H7 (cell line): ENCODE results near the gene GADD45B. TPM values are rescaled to one million over a fixed set of nuclear protein-coding genes. Genes with fewer than 3 reads are reported as not detected.
"Not testable (repeated sequence)": the region's sequence is repeated elsewhere in the genome, so short reads cannot be mapped to it uniquely, and the experiment has no call there.

Experiments
- DNase-seq: peaks from one replicate; pipeline ENCODE4 v3.0.0; 2012
- H3K27me3 ChIP-seq: 2 replicates; pipeline ENCODE4 v1.6.0; 2011; ENCODE audit warnings: mild to moderate bottlenecking, low read length; ENCODE audit not compliant: control insufficient read depth, insufficient read depth
- H3K36me3 ChIP-seq: replicated peaks from 2 replicates; pipeline ENCODE4 v1.5.1; 2011; ENCODE audit warnings: low read length; ENCODE audit not compliant: control insufficient read depth, insufficient read depth
- H3K4me3 ChIP-seq: 2 replicates; pipeline ENCODE4 v1.5.1; 2011; ENCODE audit warnings: low read depth, mild to moderate bottlenecking, control low read depth, low read length, moderate library complexity; ENCODE audit not compliant: insufficient read depth
- total RNA-seq: library from RNA; depleted of rRNA; stranded (reverse); fragments of >200 nt; shearing (Covaris generic); gene quantifications from 2 replicates; pipeline ENCODE4 v1.2.3, GENCODE V29; 2014

The GADD45B gene
- total RNA-seq, 1 experiment from 2014 or later: 29.4 TPM

GRCh38 chr19:2484178-2484937, 8.4 kb downstream of the GADD45B start:
- H3K27me3 ChIP-seq: peaks cover 10% of the 10 kb centered on the region
- H3K36me3 ChIP-seq: no peaks in the 10 kb centered on the region
- DNase-seq: peak; percentile 13

GRCh38 chr19:2485428-2485827, 9.5 kb downstream of the GADD45B start:
- DNase-seq: no peak

More at GRCh38 chr19:2484178-2484937, 8.4 kb downstream of the GADD45B start:
- H3K4me3 ChIP-seq: no peak overlapping the region

GRCh38 chr19:2487090-2487489, 11.2 kb downstream of the GADD45B start:
- DNase-seq: no peak
- no peak overlapping the region for H3K4me3 ChIP-seq
- no peaks in the 10 kb centered on the region for H3K36me3 ChIP-seq
- peaks cover 15% of the 10 kb centered on the region for H3K27me3 ChIP-seq

More at GRCh38 chr19:2485428-2485827, 9.5 kb downstream of the GADD45B start:
- peaks cover 15% of the 10 kb centered on the region for H3K27me3 ChIP-seq
- no peak overlapping the region for H3K4me3 ChIP-seq
- no peaks in the 10 kb centered on the region for H3K36me3 ChIP-seq

- peak; percentile 70 for DNase-seq
- H3K4me3 ChIP-seq: no peak overlapping the region
- no peaks in the 10 kb centered on the region for H3K36me3 ChIP-seq
- H3K27me3 ChIP-seq: peaks cover 15% of the 10 kb centered on the region
These were observed 11.9 kb downstream of the GADD45B start for GRCh38 chr19:2487842-2488241.

GRCh38 chr19:2488405-2488941, 12.5 kb downstream of the GADD45B start:
- no peak for DNase-seq
- no peaks in the 10 kb centered on the region for H3K36me3 ChIP-seq
- H3K27me3 ChIP-seq: peaks cover 15% of the 10 kb centered on the region
- peak overlapping the region; percentile 35; the same call in 1 of the 2 replicates for H3K4me3 ChIP-seq

- peak; percentile 87 for DNase-seq
- H3K36me3 ChIP-seq: no peaks in the 10 kb centered on the region
- H3K4me3 ChIP-seq: peak overlapping the region; percentile 35
- peaks cover 15% of the 10 kb centered on the region for H3K27me3 ChIP-seq
These were observed 13.2 kb downstream of the GADD45B start for GRCh38 chr19:2488942-2489731.

- Histone ChIP-seq H3K36me3 (no peaks in the 10 kb centered on the region), H3K27me3 (peaks cover 15% of the 10 kb centered on the region)
- peak; percentile 17 for DNase-seq
These were observed 14.7 kb downstream of the GADD45B start for GRCh38 chr19:2490659-2491058.

GRCh38 chr19:2491130-2491801, 15.3 kb downstream of the GADD45B start:
- no peak overlapping the region for H3K4me3 ChIP-seq
- DNase-seq: peak; percentile 35
- no peaks in the 10 kb centered on the region for H3K36me3 ChIP-seq
- H3K27me3 ChIP-seq: peaks cover 15% of the 10 kb centered on the region

More at GRCh38 chr19:2490659-2491058, 14.7 kb downstream of the GADD45B start:
- H3K4me3 ChIP-seq: no peak overlapping the region

GRCh38 chr19:2492870-2493269, 16.9 kb downstream of the GADD45B start:
- peaks cover 15% of the 10 kb centered on the region for H3K27me3 ChIP-seq
- H3K4me3 ChIP-seq: no peak overlapping the region
- H3K36me3 ChIP-seq: no peaks in the 10 kb centered on the region
- DNase-seq: peak; percentile 37

GRCh38 chr19:2493448-2493847, 17.5 kb downstream of the GADD45B start:
- H3K27me3 ChIP-seq: peaks cover 11% of the 10 kb centered on the region
- H3K36me3 ChIP-seq, H3K4me3 ChIP-seq: not testable (repeated sequence)
- DNase-seq: peak; percentile 45

GRCh38 chr19:2494084-2494446, 18.1 kb downstream of the GADD45B start:
- peak; percentile 65 for DNase-seq
- H3K4me3 ChIP-seq: no peak overlapping the region
- H3K27me3 ChIP-seq: peaks cover 6% of the 10 kb centered on the region
- no peaks in the 10 kb centered on the region for H3K36me3 ChIP-seq

- peaks cover 3% of the 10 kb centered on the region for H3K27me3 ChIP-seq
- H3K4me3 ChIP-seq: peak overlapping the region; percentile 47; the same call in 1 of the 2 replicates
- no peaks in the 10 kb centered on the region for H3K36me3 ChIP-seq
- peak; percentile 87 for DNase-seq
These were observed 18.7 kb downstream of the GADD45B start for GRCh38 chr19:2494447-2495129.

GRCh38 chr19:2495130-2495641, 19.3 kb downstream of the GADD45B start:
- Histone ChIP-seq H3K27me3 (no peaks in the 10 kb centered on the region; the same call in 1 of the 2 replicates), H3K4me3 (peak overlapping the region; percentile 47; the same call in 1 of the 2 replicates), H3K36me3 (no peaks in the 10 kb centered on the region)
- peak; percentile 81 for DNase-seq
